Measurements from ENCODE around the gene MPP2.

The MPP2 gene

DNA sequence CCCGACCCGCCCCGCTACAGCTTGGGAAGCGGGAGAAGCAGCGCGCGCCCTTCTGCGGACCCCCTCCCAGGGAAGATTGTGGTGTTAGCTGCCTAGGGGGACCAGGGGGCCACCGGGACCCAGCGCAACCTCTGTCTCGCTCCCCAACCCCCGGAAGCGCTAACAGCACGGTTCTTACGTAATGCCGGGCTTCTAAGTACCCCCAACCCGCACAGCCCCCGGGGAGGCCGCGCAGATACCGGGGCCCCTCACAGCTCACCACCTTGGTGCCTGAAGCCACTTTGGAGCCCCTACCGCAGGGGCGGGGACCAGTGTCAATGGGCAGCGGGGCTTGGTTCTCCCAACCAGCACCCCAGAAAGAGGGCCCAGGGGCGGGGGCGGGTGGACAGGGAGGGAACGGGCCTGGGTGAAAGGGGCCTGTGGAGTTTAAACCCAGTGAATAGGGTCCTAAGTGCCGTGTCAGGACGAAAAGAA lies 348 bp downstream of the MPP2 start:
- no peak for DNase-seq (ENCODE audit: low spot score)
- H3K27ac ChIP-seq: no peak overlapping the region; the same call in 1 of the 2 replicates
- CTCF ChIA-PET: interaction anchor here (1.3 kb wide), 1 partner anchor 37 kb away, joined by 7 read pairs; no protein-coding TSS in a partner anchor
- TF ChIP-seq, protein P1, sequence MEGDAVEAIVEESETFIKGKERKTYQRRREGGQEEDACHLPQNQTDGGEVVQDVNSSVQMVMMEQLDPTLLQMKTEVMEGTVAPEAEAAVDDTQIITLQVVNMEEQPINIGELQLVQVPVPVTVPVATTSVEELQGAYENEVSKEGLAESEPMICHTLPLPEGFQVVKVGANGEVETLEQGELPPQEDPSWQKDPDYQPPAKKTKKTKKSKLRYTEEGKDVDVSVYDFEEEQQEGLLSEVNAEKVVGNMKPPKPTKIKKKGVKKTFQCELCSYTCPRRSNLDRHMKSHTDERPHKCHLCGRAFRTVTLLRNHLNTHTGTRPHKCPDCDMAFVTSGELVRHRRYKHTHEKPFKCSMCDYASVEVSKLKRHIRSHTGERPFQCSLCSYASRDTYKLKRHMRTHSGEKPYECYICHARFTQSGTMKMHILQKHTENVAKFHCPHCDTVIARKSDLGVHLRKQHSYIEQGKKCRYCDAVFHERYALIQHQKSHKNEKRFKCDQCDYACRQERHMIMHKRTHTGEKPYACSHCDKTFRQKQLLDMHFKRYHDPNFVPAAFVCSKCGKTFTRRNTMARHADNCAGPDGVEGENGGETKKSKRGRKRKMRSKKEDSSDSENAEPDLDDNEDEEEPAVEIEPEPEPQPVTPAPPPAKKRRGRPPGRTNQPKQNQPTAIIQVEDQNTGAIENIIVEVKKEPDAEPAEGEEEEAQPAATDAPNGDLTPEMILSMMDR (conservative IDR thresholded peaks at IDR 0.05; ENCODE audit: low read depth): no peak
- POLR2A ChIA-PET (ENCODE audit: low non-redundant PET): no interaction called here

DNA sequence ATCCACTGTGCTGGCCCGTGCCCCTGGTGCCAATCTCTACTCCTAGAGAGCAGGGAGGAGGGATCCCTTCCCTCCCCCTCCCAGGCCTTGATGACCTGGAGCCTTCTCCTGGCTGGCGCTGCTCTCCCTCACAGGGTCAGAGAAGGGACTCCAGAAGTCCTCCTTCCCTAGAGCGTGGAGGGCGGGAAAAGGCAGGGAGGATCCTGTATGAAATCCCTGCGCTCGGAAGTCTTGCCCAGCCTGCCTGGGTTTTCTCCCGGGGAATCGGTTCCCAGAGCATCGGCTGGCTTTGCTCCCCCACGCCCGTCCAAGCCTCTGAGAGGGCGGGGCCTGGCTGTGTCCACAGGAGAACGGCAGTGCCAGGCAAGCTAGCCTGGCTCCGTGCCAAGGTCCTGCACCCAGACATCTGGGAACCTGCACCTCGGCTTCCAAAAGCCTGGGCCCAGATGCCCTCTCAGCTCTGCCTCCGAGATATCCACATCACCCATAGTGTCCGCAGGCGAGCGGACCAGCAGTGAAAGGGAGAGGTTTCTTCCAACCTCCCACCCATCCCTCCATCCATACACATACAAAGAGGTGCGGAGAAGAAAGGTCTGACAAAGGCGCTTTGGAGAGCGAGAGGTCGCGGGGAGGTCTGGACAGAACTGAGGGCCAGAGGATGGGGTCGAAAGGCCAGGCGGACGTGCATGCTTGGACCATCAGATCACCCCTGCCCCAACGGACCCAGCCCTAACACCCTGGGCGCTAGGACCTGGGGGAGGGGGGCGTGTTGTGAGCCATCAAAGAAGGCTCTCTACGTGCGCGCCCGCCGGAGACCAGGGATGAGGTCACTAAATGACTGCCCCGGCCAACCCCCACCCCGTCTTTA lies 1.1 kb downstream of the MPP2 start:
- no peak for DNase-seq (ENCODE audit: low spot score)
- ChIA-PET CTCF (interaction anchor here (1.1 kb wide), 1 partner anchor 89 kb away, joined by 3 read pairs; no protein-coding TSS in a partner anchor), POLR2A (ENCODE audit: low non-redundant PET) (no interaction called here)
- H3K27ac ChIP-seq: peak overlapping the region; percentile 15; the same call in 1 of the 2 replicates
- TF ChIP-seq, protein P1 (conservative IDR thresholded peaks at IDR 0.05; ENCODE audit: low read depth): no peak

DNA sequence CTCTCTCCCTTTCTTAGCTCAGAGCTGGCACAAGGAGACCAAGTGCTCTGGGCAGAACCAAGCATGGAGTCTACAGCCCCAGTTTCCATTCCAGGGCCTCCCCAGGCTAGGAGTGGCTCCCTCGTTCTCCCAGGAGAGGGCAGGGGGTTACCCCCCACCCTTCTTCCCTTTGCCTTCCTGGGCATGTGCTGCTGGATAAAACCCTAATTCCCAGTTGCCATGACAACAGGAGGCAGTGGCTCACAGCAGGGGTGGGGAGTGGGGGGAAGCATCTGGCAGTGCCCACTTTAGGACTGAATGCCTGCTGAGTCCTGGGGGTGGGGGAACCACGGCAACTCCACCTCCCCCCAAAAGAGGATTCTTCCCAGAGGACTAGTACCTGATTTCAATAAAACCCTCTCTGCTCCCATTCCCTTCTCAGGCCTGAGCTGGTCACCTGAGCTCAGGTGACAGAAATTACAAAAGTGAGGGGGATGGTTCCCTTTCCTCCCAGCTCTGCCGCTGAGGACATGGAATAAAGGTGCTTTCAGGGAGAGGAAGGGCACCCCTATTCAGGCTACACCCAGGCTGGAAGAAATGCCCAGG lies 1.8 kb downstream of the MPP2 start:
- DNase-seq (ENCODE audit: low spot score): no peak
- ChIA-PET POLR2A (ENCODE audit: low non-redundant PET) (no interaction called here), CTCF (interaction anchor here (0.6 to 1.1 kb wide), 2 partner anchors 86 to 88 kb away, joined by 3 to 4 read pairs; no protein-coding TSS in a partner anchor)
- peak overlapping the region; percentile 15; the same call in 1 of the 2 replicates for H3K27ac ChIP-seq
- TF ChIP-seq, protein P1 (conservative IDR thresholded peaks at IDR 0.05; ENCODE audit: low read depth): no peak

DNA sequence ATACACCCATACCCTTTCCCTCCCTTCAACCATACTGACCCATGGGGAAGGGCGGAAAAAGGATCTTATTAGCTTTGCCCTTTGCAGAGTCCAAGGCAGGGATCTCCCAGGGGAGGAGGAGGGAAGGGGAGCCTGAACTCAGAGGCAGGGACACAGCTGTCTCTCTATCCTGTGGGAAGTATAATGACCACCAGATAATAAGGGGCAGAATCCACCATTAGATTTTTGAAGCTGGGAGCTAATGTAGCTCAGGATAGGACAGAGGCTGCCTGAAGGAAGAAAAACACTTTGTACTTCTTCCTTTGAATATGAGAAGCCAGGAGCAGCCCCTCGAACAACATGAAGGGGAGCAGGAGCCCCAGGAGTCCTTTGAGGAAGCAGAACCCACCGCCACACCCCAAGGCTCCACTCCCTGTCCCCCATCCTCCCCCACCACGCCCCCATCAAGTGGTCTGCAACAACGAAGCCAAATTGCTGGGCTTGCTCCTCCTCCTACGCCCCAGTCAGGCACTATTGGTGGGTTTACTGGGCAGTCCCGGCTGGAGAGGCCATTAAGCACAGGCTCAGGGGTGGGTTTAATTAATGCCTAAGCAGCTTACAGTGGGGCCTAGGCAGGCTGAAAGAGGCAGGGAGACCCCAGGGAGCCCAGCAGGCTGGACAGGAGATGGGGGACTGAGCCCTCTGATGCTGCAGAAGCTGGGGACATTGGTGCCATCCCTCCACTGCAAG lies 5.3 kb downstream of the MPP2 start:
- ChIA-PET POLR2A (ENCODE audit: low non-redundant PET) (no interaction called here), CTCF (interaction anchor here (0.7 to 8.5 kb wide), 2 partner anchors 8 to 23 kb away, joined by 4 to 56 read pairs; no protein-coding TSS in a partner anchor)

DNA sequence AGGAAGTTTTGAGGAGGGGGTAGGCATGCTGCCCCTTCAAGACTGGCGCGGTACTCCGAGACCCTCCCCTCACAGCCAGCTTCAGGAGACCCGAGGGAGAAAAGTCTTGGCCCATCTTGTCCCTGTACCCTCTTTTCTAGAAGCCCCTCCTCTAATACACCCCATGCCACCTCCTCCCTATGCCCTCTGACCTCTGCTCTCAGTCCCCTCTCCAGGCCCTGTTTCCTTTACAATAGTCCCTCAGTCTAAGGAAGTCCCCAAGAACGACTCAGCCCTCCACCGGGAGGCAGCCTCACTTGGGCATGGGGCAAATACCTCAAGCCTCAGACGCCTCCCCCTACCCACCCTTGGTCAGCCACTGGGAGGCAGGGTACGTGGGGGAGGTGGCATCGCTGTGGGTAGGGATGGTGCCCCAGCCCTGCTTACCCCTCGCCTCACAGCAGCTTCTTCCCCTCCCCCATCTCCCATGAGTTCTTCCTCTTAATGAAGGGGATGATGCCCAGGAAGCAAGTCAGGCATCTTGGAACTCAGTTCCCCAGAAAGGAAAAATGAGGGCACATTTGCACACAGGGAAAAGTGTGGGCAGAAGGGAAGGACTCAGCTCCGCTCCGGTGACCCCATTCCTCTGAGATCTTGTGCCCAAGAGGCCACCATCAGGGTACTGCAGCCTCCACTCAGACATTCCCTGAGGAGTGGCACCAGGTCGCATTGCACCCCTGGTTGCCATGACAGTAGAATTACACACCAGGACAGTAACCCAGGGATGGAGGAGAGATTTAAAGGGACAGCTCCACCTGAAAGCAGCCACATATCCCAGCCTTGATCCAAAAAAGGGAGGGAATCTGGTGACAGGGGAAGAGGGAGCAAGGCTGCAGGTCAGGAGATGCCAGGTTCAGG lies 6.2 kb downstream of the MPP2 start:
- ChIA-PET CTCF (interaction anchor here (0.6 to 8.5 kb wide), 2 partner anchors 22 to 93 kb away, joined by 3 to 56 read pairs; no protein-coding TSS in a partner anchor), POLR2A (ENCODE audit: low non-redundant PET) (no interaction called here)
- H3K27ac ChIP-seq: no peak overlapping the region
- TF ChIP-seq, protein P1 (conservative IDR thresholded peaks at IDR 0.05; ENCODE audit: low read depth): no peak
- DNase-seq (ENCODE audit: low spot score): no peak

More for the DNA sequence above, 5.3 kb downstream of the MPP2 start:
- TF ChIP-seq, protein P1 (conservative IDR thresholded peaks at IDR 0.05; ENCODE audit: low read depth): no peak
- DNase-seq (ENCODE audit: low spot score): no peak
- no peak overlapping the region for H3K27ac ChIP-seq

Measured in RWPE1 (cell line).